C4-2B (cell line): ENCODE results near the gene TMEM100.

Source experiments
- ZFX ChIP-seq: fragments of 450-650 bp; IDR thresholded peaks from 2 replicates; pipeline ENCODE4 v1.6.1; 2017
- TF ChIP-seq, protein P1 (sequence below): fragments of 450-650 bp; conservative IDR thresholded peaks from 2 replicates; pipeline ENCODE4 v1.5.1; 2017; ENCODE audit warnings: mild to moderate bottlenecking

DNA sequence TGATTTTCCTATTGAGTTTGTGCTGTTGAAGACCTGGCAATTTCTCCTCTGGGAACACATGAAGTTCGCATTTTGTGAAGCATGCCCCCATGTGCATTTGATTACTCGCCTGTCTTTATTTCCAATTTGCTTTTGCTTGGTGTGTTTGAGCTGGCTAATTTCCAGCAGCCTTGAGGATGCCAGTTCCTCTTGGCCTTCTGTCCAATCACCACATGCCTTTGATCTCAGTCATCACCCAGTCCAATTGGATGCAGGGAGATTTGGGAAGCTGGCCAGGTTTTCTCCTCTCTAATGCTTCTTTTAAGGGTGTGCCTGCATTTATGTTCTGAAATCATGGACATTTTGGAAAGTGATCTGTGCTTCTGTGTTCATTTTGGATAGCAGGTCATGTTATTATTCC lies 3.8 kb upstream of the TMEM100 start:
- TF ChIP-seq, protein P1, sequence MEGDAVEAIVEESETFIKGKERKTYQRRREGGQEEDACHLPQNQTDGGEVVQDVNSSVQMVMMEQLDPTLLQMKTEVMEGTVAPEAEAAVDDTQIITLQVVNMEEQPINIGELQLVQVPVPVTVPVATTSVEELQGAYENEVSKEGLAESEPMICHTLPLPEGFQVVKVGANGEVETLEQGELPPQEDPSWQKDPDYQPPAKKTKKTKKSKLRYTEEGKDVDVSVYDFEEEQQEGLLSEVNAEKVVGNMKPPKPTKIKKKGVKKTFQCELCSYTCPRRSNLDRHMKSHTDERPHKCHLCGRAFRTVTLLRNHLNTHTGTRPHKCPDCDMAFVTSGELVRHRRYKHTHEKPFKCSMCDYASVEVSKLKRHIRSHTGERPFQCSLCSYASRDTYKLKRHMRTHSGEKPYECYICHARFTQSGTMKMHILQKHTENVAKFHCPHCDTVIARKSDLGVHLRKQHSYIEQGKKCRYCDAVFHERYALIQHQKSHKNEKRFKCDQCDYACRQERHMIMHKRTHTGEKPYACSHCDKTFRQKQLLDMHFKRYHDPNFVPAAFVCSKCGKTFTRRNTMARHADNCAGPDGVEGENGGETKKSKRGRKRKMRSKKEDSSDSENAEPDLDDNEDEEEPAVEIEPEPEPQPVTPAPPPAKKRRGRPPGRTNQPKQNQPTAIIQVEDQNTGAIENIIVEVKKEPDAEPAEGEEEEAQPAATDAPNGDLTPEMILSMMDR, result no peak
- TF ChIP-seq ZFX, result no peak
